RPMI8226 (cell line): Measurements from ENCODE around the gene MGST2.
"Not testable (repeated sequence)": the region's sequence is repeated elsewhere in the genome, so short reads cannot be mapped to it uniquely, and the experiment has no call there.

Source experiments
- DNase-seq: peaks from one replicate; pipeline ENCODE4 v3.0.0-alpha.2; 2015

MGST2 gene

DNA sequence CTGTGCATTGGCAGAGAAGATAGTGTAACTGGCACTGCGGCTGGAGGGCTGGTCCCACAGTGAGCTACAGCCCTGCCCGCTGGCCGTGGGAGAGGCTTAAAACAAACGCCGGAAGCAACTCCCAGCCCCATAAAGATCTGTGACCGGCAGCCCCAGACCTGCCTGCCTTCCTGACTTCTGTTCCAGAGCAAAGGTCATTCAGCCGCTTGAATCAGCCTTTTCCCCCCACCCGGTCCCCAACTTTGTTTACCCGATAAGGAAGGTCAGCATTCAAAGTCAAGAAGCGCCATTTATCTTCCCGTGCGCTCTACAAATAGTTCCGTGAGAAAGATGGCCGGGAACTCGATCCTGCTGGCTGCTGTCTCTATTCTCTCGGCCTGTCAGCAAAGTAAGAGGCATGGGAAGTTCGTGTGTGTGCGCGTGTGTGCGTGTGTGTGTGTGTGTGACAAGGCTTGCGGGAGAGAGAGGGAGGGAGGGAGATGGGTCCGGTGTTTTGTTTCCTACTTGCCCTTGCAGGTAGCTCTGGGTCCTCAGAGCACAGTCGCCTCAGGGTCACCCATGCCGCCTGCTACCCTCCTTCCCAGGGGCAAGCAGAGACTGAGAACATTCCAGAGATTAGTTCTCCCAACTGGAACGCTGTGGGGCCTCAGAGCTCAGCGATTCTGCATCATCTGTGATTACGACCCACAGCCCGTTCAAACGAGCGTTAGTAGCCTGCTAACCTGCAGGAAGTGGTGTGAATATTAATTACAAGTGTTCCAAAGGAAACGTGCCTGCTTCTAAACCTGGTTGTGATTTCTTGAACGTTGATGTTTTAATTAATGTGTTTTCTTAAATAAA, at the start of gene MGST2:
TSS of gene MGST2 (plus strand) at position 130 of the 840 bp plus-strand sequence. CDS start at position 331, 201 bp downstream.
- DNase-seq: peak; percentile 56

DNA sequence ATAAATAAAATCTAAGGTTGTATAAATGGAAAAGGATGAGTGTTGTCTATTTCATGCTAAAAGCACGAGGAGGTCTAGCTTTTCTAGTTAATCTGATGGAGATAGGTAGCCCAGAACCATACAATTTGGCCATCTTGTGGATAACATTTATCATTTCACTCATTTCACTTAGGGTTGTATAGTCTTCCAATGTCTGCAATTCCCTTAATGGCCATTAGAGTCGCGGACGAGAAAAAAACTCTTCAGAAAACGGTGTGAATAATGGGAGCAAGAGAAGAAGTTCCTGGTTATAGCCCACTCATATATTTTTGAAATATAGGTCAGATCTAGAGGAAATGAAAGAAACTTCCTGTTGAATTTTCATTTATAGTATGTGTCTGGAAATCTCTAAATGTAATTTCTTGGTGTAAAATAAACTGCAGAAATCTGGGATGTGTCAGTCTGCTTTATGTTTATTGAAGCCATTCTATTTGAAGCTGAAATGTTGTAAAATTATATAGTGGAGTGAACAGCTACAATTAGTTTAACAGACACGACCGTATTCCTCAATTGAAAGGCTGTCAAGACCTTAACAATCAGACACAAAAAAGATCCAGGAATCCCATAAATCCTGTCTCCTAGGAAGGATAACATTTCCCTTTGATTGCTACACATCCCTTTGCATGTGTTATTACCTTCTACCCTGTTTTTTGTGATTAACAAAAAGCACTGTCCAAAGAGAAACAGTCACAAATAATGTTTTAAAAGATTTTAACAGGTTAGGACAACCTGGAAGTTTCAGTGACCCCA, 47.7 kb upstream of the MGST2 start:
- peak; percentile 4 for DNase-seq

DNA sequence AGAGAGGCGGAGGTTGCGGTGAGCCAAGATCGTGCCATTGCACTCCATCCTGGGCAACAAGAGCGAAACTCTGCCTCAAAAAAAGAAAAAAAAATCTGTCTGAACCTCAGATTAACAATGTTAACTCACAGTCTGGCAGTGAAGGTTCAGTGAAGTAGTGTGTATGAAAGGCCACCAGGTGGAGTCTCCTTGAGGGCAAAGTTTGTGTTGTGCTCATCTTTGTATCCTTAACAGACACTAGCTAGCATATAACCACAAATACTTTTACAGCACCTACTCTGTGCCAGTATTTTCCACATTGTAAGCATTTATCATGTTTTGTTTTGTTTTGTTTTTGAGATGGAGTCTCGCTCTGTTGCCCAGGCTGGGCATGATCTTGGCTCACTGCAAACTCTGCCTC, 46.0 kb upstream of the MGST2 start:
- DNase-seq: peak; percentile 46

DNA sequence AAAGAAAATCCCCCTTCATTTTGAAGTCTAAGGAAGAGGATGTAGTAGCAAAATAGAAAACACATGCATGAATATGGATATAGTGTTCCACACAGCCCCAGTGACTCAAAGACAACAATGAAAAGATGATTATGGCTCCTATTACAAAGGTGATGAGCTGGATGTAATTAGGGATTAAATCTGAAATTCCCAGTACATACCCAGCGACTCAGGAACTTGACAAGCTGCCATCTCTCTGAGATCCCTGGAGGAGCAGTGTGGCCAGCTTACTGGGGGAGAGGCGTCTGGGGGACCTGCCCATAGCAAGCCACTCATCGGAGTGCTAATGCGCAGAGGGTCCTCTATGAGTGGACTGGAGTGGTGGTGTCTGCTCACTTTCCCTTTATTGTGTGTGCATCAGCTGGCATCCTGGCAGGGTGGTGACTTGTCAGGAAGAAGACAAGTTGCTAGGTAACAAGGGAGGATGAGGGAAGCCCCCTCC, 42.7 kb upstream of the MGST2 start:
- DNase-seq: no peak

DNA sequence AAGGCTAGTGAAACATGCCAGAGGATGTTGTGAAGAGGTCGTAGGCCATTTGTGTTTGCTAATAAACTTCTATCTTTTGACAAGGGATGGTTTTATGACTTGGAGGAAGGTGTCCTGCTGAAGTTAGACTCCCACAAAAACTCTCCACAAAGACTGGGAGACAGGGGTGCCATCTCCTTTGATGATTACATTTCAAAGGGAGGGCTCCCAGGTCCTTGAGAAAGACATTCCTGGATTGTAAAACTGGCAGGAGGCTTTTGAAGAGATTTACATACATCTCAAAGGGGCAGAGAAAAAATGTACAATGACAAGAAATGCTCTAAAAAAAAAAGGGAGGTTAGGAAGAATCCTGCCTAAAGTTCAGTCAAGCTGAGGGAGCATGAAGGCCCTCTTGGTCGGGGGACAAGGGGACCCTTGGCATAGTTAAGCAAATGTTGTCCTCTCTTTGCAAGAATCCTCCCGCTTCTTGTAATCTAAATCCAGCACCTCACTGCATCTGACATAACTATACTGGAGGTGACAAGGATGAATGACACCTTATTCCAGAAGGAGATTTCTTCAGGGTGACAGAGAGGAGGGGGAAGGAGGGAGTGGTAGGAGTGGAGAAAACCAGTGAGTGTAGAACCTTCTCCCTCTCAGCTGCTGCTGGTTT, 41.1 kb upstream of the MGST2 start:
- no peak for DNase-seq

DNA sequence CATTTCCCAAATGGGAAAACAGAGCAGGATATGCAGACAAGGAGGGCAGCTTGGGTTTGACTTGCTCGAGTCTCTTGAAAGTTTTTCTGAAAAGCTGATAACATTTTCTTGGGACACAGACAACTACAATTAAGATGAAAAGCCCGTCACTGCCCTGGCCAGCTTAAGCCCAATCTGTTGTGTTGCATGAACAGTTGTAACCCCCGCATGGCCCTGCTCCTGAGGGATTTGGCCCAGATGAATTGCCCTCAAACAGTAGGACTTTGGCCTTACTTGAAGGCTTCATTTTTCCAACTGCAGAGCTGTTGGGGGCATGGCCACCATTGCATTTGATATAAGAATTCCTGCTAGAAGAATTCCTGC, 40.5 kb upstream of the MGST2 start:
- no peak for DNase-seq

DNA sequence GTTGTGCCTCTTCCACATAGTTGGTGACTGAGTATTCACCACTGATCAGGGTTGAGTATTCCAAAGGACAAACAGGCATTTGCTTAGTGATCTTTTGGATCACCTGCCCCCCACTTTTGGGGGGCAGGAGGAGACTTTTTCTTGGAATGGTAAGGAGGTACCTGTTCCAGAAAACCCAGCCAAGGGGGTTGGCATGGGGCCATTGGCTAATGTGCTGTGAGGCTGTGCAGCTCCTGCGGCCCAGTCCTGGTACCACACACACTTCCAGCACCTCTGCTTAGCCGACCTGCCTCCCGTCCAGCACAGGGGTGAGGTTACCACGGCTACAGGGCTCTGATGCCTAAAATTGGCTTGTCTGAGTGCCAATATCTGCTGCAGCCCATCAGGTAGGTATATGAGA, 40.1 kb upstream of the MGST2 start:
- DNase-seq: no peak

DNA sequence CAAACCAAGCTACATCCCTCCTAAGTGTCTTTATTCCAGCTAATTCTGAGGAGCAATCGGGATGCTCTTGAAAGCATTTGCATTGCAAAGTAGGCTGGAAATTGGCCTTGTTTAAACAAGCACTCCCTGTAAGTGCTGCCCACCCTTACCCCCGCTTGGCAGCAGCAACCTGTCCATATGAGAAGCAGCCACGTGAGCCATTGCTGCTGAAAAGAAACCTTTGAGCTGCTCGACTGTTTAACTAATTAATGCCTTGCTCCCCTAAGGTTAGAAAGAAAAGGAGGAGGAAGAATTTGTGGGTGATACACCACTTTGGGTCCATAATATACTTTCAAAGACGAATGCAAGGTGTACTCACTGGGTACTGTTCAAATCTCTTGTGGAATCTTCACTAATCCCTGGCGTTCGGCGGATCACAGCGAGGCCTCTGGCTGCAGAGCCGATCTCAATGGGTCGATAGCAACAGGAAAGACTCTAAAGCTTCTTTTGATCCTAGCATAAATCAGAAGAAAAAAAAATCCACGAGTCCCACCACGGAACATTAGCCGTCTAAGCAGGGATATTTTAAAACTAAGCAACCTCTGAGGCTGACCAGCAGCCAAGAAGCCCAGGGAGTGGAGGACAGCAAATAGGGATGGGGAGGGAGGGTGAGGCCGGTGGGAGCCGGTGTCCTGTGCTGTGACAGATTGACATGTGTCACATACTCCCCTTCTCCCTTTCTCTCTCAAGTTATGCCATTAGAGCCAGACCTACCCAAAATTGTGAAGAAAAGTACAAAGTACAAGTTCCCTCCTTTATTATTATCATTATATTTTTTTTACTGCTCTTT, 37.2 kb upstream of the MGST2 start:
- DNase-seq: no peak

DNA sequence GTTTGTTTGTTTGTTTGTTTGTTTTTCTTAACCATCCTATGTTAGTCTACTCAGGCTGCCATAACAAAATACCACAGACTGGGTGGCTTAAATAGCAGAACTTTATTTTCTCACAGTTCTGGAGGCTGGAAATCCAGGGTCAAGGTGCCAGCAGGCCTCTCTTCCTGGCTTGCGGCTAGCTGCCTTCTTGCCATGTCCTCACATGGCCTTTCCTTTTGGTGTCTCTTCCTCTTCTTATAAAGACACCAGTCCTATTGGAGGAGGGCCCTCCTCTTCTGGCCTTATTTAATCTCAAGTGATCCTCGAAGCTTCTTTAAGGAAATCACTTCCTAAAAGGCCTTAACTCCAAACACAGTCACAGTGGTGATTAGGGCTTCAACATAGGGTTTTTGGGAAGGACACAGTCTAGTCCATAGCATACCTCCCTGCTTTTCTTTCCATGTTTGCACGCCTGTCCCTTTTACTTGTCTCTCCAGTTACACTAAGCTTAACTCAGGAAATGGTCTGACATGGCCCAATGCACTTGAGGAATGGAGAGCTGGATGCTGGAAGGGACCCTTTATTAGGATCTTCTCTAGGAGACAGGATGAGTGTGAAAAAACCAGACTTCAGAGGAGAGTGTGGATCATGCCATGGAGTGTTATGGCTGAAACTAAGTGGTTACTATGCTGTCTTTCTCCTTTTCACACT, 36.0 kb upstream of the MGST2 start:
- DNase-seq: no peak

DNA sequence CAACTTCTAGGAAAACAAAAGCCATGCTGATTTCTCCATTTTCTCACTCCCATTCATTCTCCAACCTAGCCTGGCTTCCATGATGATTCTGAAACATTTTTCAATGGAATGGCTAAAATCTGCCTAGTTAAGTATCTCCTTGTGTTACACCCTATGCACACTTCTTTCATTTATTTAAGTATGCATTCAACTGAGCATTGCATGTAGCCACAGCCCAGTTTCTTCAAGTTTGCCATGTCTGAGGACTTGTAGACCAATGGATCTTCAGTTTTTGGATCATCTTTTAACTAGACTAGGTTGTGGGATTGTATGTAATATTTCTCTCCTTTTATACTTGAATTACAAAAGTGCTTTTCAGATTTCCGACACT, 35.5 kb upstream of the MGST2 start:
- no peak for DNase-seq

DNA sequence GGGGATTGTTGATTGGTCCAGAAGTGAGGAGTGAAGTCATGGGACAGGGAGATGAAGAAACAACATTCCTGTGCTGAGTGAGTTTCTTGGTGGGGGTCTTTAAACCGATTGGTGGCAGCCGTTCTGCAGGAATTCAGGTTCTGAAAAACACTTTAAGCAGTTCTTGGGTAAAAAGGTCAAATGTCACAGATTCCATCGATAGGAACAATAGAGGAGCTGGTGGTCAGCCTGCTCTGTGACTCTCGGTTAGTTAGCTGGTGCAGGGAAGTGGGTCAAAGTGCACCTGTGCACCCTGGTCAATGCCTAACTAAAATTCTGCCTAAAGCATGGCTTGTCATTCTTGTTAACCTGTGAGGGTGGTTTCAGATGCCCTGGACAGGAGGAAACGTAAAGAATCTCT, 34.6 kb upstream of the MGST2 start:
- DNase-seq: no peak

DNA sequence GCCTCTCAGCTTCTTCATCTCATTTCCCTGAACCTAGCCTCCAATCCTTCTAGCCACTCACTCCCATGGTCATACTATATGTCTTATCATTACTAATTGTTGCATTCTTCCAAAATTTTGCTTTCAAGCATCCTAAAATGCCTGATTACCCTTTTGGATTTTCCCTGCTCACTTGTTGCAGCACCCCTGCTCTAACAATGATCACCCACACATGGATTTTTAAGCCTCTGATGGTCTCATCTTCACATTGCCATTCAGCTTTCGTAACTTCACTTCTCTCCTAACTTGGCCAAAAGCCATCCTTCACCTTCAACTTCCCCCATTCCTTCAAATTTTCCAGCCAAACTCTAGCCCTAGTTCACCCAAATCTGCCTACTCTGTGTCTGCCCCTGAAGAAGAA, 33.8 kb upstream of the MGST2 start:
- DNase-seq: no peak

DNA sequence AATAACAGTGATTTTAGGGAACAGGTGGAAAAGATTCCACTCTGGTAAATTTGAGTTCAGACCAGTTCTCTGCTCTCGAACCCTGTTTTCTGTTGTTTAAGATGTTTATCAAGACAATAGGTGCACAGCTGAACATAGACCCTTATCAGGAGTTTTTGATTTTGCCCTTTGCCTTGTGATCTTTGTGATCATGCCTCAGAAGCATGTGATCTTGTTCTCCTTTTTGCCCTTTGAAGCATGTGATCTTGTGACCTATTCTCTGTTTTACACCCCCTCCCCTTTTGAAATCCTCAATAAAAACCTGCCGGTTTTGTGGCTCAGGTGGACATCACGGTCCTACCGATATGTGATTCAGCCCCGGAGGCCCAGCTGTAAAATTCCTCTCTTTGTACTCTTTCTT, 32.9 kb upstream of the MGST2 start:
- DNase-seq: not testable (repeated sequence)

DNA sequence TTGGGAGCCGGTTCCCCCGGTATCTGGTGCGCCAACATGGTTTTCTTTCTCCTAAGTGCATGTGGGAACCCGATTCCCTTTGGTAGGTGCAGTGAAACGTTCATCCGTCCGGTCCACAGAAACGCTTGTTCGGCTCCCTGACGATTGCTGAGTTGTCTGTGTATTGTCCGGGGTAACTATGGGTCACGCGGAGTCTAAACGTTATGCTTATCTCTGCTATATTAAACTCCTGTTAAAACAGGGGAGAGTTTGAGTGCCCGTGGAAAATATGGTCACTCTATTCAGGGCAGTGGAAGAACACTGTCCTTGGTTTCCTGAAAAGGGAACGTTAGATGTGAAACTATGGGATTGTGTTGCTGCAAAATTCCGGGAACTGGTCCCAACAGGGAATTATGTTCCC, 32.4 kb upstream of the MGST2 start:
- no peak for DNase-seq

DNA sequence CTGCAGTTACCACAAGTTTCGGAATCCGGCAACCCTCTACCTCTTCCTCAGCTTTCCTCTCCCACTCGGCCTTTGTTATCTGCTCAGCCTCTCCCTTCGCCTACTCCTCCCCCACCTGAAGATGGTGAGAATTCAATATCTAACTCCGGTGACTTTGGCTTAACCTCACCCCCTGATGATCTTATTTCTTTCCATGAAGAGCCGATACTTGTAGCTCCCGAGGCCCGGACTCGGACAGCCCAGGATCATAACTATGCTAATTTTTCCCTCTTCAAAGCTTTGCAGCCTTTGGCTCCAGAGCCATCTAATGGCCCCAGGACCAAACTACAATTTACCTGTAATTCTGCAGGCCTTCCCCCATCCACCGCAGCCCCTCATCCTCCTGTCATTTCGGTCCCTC, 32.0 kb upstream of the MGST2 start:
- peak; percentile 27 for DNase-seq

DNA sequence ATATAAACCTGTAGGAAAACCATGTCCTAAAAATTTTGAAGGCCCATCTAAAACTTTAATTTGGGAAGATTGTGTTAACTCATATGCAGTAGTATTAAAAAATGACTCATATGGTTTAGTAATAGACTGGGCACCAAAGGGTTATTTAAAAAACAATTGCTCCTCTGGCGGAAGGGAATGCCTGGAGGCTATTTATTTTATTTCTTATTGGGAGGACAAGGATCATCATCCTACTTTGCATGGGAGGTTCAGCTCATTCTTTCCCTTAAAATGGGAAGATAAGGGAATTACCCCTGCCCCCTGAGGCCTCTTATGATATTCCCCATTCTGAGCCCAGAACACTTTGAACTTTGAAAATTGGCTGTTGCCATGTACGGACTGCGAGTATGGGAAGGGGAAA, 29.7 kb upstream of the MGST2 start:
- no peak for DNase-seq

DNA sequence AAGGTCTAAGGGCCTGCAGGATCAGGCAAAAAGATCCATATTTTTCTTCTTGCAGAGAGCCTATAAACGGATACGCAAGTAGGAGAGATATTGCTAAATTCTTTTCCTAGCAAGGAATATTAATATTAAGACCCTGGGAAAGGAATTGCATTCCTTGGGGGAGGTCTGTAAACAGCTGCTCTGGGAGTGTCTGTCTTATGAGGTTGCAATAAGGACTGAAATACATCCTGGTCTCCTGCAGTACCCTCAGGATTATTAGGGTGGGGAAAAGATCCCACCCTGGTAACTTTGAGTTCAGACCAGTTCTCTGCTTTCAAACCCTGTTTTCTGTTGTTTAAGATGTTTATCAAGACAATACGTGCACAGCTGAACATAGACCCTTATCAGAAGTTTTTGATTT, 27.3 kb upstream of the MGST2 start:
- not testable (repeated sequence) for DNase-seq

DNA sequence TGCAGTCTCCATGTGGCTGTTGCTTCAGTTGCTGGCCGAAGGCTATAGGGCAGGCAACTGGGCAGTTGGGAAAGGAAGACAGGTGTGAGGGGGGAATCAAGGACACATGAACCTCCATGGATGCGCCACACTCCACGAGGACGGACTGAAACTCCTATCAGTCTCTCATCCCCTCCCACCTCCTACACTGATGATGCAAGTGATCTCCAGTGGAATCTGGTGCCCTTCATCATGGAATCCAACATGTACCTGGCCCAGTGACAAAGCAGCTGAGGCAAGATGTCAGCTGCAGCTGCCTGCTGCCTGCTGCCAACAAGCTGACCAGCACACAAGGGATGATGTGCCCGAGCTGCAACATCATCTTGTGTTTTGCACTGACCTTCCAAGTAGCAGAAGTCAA, 26.0 kb upstream of the MGST2 start:
- DNase-seq: no peak

DNA sequence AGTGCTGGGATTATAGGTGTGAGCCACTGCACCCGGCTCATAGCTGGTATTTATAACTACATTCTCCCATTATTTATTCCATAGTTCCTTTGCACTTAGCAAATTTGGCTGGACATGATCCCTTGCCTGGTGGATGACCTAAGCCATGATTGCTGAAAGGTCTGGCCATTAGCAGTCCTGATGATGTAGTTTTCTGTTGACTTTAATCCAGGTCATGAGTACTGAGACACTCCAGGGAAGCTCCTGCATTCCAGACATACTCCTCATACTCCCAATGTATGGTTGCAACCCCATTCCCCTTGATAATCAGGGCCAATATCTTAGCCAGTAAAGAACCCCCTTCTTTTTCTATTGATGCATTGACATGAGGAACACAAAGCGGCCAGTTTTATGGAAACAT, 24.4 kb upstream of the MGST2 start:
- no peak for DNase-seq

DNA sequence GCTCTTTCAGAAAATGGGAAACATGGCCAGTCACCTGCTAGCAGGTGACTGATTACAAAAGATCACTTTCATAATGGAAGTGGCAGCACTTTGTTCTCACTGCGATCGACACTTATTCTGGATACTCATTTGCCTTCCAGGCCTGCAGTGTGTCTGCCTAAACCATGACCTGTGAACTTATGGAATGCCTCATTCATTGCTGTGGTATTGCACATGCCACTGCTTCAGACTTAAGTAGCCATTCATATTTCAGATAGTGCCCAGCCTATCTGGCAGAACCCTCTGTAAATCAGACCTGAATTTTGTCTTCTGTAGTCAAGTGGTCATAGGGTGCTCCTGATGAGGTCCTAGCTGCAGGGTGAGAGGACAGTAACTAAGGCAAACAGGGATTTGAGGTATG, 23.3 kb upstream of the MGST2 start:
- no peak for DNase-seq

DNA sequence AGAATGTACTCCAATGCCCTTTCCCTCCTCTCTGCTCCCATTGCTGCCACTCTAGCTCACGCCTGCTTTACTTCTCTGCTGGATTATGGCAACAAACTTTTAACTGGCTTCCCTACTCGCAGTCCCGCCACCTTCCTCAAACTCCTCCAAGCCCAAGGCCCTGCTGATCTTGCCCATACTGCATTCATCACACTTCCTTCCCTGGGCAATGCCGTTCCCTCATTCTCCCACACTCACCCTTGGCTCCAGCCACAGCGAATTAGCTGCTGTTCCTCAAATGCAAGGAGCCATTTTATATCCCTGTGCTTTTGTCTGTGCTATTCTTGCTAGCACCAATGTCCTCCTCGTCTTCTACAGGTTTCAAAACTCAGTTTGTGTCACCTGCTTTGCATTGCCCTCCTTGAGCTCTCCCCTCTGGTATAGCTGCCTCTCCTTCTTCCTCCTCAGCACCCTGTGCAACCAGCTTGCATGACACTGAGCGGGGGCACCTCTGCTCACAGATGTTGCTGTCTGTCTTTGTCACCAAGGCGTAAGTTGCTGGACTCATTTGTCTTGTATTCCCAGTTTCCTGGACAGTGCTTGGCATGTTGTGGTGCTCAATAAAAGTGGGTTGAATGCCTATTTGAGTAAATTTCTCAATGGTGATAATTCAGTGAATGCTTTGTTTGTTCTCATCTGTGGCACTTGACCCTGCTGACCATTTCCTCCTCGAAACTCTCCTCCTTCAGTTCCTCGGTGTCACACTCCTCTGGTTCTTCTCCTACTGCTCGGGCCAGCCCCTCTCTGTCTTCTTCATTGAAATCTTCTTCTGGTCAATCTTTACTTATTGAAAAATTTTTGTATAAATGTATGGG, 22.4 kb upstream of the MGST2 start:
- no peak for DNase-seq
